ENCODE data around the gene HSPH1. TPM values are rescaled to one million over a fixed set of nuclear protein-coding genes. Genes with fewer than 3 reads are reported as not detected.
"Not testable (repeated sequence)": the region's sequence is repeated elsewhere in the genome, so short reads cannot be mapped to it uniquely, and the experiment has no call there.

HSPH1 gene
- total and polyA plus RNA-seq, 11 donors = 24.6 to 88.1 (median 44.5) TPM

DNA sequence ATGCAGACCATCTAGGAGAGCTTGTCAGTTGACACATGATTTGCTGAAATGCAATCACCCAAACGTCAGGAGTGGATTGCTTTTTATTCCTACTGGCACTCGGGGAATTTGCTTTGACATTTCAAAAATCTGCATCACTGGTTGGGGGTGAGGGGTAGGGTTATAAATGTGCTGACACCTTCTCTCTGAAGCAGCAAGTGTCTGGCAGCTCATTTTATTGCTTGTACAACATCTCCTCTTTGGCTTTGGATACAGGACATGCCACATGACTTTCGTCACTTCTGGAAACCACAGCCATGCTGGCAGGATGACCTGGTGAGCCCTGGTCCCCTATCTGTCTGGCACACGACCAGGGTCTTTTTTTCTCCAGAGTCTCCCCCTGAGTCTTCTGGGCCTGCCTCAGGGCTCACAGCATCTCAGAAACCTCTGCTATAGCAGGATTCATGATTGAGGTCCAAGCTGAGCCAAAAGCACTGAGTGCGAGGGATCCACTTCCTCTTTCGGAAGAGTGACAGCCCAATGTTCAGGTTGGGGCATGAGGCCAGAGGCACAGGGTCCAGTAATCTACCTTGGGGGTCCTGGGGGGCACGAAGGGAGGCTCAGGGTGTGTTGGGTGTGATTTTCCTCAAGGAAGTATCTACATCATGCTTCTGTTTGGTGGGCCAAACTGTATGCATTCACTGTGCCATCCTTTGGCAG, 60.1 kb downstream of the HSPH1 start:
- no peaks in the 10 kb centered on the region for H3K9me3 ChIP-seq
- H3K4me3 ChIP-seq = no peak overlapping the region
- intact Hi-C loops (cut with DNase I) = no loop called here
- TF ChIP-seq POLR2A (IDR thresholded peaks at IDR 0.05) = no peak
- TF ChIP-seq, protein P1, sequence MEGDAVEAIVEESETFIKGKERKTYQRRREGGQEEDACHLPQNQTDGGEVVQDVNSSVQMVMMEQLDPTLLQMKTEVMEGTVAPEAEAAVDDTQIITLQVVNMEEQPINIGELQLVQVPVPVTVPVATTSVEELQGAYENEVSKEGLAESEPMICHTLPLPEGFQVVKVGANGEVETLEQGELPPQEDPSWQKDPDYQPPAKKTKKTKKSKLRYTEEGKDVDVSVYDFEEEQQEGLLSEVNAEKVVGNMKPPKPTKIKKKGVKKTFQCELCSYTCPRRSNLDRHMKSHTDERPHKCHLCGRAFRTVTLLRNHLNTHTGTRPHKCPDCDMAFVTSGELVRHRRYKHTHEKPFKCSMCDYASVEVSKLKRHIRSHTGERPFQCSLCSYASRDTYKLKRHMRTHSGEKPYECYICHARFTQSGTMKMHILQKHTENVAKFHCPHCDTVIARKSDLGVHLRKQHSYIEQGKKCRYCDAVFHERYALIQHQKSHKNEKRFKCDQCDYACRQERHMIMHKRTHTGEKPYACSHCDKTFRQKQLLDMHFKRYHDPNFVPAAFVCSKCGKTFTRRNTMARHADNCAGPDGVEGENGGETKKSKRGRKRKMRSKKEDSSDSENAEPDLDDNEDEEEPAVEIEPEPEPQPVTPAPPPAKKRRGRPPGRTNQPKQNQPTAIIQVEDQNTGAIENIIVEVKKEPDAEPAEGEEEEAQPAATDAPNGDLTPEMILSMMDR (IDR thresholded peaks at IDR 0.05) = no peak
- 32 to 35% (median 34%) methylated on average over 7 of the region's 7 CpGs for WGBS, 4 donors
- ATAC-seq = peak; percentile 56 to 92 (median 86)
- no peaks in the 10 kb centered on the region for H3K36me3 ChIP-seq
- H3K27ac ChIP-seq = no peak overlapping the region
- H3K27me3 ChIP-seq = peaks cover 0 to 19% (median 0%) of the 10 kb centered on the region in 9 donors
- DNase-seq = peak in 4 of 5 donors; percentile 52 to 75 (median 66)
- H3K4me1 ChIP-seq = peaks cover 0 to 11% (median 0%) of the 10 kb centered on the region in 12 donors

DNA sequence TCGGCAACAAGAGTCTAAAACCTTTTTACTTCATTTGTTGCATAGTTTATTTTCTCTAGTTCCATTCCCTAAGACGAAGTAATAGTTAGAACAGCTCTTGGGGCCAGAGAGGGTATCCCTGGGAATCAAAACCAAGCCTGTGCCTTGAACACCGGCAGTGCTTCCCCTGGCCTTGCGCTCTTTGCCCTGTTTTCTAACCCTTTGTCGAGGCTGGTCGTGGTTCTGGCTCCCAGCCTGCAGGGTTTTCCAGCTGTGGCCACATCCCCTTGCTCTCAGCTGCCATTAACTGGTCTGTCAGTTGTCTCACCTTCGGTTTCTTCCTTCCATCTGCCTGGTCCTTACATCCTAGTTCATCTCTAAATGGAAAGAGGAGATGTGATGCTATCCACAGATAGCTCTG, 61.0 kb downstream of the HSPH1 start:
- H3K4me3 ChIP-seq = no peak overlapping the region
- ATAC-seq (no peak), DNase-seq (no peak)
- H3K4me1 ChIP-seq = peaks cover 0 to 11% (median 0%) of the 10 kb centered on the region in 12 donors
- H3K27ac ChIP-seq = no peak overlapping the region
- H3K36me3 ChIP-seq = no peaks in the 10 kb centered on the region
- no peaks in the 10 kb centered on the region for H3K9me3 ChIP-seq
- H3K27me3 ChIP-seq = peaks cover 0 to 22% (median 0%) of the 10 kb centered on the region in 9 donors
- TF ChIP-seq, protein P1 (IDR thresholded peaks at IDR 0.05) = no peak
- TF ChIP-seq POLR2A (IDR thresholded peaks at IDR 0.05) = no peak
- intact Hi-C loops (cut with DNase I) = no loop called here
- WGBS, 4 donors = 62 to 71% (median 69%) methylated on average over 7 of the region's 7 CpGs

DNA sequence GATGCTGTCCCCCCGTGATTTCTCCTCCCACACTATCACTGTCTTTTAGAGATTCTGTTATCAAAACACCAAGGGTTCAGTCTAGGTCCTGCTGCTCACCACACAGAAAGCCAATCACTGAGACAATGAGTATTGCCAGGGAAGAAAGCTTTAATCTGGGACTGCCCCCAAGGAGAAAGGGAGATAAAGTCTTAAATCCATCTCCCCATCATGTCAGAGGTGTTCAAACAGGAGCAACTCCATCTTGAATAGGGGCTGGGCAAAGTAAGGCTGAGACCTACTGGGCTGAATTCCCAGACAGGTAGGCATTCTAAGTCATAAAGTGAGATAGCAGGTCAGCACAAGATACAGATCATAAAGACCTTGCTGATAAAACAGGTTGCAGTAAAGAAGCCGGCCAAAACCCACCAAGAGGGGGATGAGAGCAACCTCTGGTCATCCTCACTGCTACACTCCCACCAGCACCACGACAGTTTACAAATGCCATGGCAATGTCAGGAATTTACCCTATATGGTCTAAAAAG, 63.7 kb downstream of the HSPH1 start:
- Histone ChIP-seq H3K27me3 (peaks cover 0 to 24% (median 0%) of the 10 kb centered on the region in 9 donors), H3K4me1 (peaks cover 0 to 11% (median 0%) of the 10 kb centered on the region in 12 donors)
- H3K27ac ChIP-seq; DNase-seq; H3K9me3 ChIP-seq; H3K36me3 ChIP-seq; intact Hi-C loops (cut with DNase I); H3K4me3 ChIP-seq; ATAC-seq: not testable (repeated sequence)
- 43 to 56% (median 51%) methylated on average over 3 of the region's 3 CpGs for WGBS, 4 donors

DNA sequence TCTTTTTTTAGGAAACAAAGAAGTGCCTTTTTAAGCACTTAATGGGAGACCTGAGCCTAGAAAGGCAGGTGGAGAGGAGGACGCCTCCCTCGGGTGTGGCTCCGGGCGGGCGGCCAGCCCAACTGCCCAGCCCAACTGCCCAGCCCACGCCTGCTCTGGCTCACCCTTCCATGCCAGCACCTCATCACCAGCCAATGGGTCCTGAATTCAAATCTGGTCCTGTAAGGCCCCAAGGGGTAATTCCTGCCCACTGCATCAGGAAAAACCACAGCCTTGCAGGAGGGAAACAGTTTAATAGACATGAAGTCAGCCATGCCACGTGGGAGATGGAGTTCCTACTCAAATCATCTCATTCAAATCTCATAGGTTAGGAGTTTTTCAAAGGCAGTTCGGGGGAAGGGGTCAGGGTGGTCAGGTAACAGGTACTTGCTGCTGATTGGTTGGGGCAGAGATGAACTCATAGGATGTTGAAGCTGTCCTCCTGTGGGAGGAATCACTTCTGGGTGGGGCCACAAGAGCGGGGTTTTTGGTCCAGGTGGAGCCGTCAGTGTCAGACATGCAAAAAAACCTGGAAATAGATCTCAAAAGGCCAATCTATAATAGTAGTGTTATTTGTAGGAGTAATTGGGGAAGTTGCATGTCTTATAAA, 64.9 kb downstream of the HSPH1 start:
- 66 to 81% (median 76%) methylated on average over 10 of the region's 10 CpGs for WGBS, 4 donors

More for the DNA sequence above, 64.9 kb downstream of the HSPH1 start:
- TF ChIP-seq, protein P1 (IDR thresholded peaks at IDR 0.05) = no peak
- TF ChIP-seq POLR2A (IDR thresholded peaks at IDR 0.05) = no peak
- no peaks in the 10 kb centered on the region for H3K36me3 ChIP-seq
- intact Hi-C loops (cut with DNase I) = no loop called here
- H3K27me3 ChIP-seq = peaks cover 0 to 24% (median 0%) of the 10 kb centered on the region in 9 donors
- ATAC-seq (no peak), DNase-seq (no peak)
- H3K27ac ChIP-seq = no peak overlapping the region
- H3K9me3 ChIP-seq = no peaks in the 10 kb centered on the region
- peaks cover 0 to 8% (median 0%) of the 10 kb centered on the region in 12 donors for H3K4me1 ChIP-seq
- no peak overlapping the region for H3K4me3 ChIP-seq

Data from heart left ventricle (tissue), 16 donors.